T-helper 22 cell (primary cell): ENCODE results near the gene HDAC11.
"Not testable (repeated sequence)": the region's sequence is repeated elsewhere in the genome, so short reads cannot be mapped to it uniquely, and the experiment has no call there.

Experiments
- DNase-seq: peaks from one replicate; pipeline ENCODE4 v3.0.0-alpha.2; 2020; ENCODE audit warnings: low read depth

The HDAC11 gene

DNA sequence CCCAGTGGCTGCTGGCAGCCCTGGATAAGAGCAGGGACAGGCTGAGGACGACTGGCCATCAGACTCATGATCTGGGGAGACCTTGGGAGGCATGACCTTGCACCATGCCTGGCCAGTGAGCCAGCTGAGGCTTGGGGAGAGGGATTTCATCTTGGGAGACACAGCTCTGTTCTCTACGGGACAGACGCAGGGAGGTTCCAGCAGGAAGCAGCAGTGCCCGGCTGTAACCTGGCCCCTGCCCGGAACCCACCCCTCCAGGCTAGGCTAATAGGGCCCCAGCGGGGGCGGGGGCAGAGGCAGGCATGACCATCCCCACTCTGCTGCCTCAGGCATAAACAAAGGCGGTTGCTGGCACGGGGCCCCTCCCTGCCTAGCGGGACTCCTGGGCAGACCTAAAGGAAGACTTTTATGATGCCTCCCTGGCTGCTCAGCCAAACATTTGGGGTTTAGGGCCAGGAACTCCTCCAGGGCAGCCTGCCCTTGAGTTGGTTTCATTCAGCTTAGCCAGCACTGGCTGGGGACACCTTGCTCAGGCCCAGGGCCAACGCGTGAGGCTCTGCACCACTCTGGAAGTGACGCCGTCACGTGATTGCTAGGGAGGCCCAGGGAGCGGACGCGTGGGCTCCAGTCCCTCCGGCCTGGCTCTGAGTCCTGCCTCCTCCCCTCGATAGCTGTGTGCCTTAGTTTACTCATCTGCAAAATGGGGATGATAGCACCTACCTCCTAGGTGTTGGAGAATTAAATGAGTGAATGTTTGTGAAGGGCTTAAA lies 27.6 kb downstream of the HDAC11 start:
- DNase-seq, result no peak

DNA sequence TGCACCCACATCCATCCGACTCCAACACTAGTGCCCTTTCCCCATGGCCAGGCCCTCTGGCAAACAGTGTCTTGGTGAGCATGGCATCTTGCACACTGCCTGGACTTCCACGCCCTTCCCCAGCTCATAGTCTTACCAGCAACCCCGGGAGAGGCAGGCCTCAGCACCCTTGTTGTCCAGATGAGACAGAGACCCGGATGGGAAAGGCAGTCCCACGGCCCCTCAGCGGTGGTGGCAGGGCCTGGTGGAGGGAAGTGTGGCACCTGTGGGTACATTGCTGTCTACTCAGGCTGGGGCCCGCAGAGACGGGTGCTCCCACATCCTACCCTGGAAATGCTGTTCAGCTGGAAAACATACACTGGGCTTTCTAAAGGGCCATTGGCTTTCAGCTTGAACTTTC lies 28.4 kb downstream of the HDAC11 start:
- no peak for DNase-seq

DNA sequence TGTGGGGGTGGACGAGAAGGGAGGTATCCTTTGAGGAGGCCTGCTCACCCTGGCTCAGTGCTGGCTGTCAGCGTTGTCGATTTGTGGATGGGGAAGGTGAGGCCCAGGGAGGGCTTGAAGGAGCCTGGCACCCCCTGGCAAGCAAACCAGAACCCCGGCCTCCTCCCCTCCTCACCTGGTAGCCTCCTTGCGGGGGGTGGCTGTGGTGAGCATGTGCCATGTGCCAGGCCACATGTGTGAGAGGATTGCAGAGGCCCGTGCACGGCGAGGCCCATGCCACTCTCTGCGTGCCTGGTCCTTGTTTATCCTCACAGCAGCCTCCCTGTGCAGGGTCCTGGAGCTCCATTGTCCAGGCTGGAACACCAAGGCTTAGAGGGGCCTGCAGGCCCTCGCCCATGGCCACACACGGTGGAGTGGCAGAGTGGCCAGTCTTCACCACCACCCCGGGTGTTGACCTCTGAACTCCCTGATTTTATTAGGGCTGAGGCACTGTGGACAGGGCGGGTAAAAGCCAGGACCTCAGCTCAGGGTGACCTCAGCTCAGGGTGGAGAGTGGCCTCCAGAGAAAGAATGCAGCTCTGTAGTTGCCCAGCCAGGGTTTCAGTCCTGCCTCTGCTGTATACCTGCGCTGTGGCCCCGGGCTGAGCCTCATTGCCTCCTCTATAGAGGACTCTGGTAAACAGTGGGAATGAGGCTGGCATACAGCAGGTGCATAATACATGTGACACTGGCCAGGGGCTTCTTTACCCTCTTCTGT lies 29.1 kb downstream of the HDAC11 start:
- DNase-seq, result no peak

DNA sequence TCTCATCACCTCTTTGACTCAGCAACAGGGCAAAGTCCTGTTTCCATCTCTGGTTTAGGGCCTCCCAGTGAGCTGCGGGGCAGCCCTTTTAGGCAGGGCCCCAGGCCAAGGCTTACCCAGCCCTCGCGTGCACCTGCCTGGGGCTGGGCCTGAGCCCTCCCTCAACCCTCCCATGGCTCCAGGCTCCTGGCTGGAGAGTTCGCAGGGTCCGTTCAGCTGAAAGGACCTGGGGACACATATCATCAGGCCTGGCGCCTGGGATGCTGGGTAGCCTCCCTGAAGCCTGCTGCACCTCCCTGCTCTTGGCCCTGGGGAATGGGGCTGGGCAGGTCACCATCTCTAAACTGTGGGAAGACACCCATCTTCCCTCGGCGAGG lies 29.7 kb downstream of the HDAC11 start:
- DNase-seq, result no peak

DNA sequence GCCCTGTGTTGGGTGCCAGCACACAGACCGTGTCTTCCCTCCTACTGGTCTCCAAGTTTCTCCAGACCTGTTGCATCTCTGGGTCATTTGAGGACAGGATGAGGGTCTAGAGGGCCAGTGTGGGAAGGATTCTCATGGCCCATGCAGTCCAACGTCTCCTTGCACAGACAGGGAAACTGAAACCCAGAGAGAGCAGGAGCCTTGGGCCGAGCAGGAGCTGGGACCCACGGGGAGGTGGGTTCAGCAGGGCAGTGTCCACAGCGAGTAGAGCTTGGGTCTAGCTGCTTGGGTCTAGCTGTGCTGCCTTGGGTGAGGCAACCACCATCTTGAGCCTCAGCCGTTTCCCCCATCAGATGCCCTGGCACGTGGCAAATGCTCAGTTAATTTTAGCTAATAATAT lies 32.3 kb downstream of the HDAC11 start:
- DNase-seq, result no peak

DNA sequence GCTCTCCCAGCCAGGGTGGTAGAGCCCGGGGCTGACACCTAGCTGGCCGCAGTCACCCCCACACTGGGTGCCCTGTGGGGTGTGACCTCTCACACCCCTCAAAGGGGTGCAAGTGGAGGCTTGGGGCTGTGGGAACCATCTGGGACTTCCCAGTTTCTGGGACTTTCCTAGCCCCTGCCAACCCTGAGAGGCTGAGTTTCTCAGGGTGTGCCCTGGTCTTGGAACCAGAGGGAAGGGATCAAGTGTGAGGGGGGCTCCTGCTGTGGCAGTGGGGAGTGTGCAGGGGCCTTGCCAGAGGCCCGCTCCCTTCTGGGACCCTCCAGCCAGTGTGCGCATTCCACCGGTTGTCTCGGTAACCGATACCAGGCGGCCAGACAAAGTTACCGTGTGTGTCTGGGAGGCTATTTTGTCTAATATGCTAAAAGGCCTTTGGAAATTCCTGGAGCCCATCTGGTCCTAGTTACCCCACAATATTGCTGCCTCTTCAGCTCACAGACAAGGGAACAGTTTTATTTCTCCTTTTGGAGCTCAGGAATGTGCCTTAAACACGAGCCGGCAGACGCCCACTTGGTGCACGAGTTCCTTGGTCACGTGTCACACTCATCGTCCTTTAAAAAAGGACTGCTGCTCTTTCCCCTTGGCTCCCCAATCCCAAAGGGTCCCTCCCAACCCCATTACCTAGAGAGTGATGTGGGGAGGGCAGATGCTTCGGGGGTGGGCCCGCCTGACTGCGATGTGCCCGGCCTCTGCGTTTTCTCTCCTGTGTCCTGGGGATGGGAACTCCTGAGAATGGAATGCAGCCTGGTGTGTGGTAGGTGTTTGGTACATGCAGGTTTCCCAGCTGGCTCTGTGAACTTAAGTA lies 33.2 kb downstream of the HDAC11 start:
- no peak for DNase-seq

DNA sequence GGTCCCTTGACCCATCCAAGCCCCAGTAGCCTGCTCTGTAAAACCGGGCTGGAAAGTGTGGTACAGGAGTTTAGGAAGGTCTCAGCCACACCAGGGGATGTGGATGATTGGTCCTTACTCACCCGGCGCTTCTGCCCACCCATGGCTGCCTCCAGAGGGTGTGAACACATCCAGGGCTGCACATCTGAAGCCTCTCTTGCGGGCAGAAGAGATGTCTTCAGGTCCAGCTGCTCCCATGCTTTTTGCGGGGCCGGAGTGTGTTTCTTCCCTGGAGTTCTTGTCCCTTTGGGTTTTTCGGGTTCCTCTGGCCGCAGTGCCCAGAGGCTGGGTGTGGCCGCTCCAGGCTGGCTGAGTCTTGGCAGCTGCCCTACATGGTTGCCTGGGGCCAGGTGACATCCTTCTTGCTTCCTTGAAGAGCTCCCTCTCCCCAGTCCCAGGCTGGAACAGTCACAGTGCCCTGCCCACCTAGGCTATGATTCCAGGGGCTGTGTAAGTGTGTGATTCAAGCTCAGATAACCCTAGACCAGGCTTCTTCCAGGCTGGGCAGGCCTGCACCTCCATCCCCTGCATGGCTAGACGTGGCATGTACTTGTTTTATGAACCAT lies 33.9 kb downstream of the HDAC11 start:
- DNase-seq, result no peak

DNA sequence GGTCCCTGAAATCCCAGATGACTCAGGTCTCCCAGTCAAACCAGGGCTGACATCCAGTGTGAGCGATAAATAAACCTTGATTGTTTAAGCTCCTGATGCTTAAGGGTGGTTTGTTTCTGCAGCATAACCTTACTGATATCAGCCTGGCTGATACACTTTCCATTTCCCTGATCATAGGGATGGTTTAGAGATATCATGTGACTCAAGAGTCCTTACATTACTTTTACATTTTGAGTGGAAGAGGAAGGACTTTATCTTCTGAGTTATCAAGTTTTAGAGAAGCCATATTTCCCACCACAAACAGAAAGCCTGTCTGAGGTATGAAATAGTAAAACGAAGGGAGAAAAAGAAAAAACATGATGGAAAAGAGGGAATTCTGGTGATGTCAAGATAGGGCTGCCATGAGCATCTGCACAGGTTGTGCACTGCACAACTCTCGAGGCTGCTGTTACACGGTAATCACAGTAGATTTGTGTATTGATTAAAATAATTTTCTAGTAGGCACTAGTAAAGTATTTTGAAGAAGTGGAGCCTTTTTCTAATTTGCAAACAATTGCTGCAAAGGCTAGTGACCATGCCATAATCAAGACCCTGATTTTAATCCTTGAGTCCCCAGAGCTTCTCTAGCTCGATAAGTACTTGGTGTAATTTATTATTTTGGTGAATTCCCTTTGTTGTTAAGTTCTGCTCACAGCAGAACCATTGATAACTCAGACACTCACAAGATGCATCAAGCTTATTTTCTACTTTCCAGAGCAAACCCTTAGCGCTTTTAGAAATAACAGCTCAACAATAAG lies 34.7 kb downstream of the HDAC11 start:
- DNase-seq, result no peak

DNA sequence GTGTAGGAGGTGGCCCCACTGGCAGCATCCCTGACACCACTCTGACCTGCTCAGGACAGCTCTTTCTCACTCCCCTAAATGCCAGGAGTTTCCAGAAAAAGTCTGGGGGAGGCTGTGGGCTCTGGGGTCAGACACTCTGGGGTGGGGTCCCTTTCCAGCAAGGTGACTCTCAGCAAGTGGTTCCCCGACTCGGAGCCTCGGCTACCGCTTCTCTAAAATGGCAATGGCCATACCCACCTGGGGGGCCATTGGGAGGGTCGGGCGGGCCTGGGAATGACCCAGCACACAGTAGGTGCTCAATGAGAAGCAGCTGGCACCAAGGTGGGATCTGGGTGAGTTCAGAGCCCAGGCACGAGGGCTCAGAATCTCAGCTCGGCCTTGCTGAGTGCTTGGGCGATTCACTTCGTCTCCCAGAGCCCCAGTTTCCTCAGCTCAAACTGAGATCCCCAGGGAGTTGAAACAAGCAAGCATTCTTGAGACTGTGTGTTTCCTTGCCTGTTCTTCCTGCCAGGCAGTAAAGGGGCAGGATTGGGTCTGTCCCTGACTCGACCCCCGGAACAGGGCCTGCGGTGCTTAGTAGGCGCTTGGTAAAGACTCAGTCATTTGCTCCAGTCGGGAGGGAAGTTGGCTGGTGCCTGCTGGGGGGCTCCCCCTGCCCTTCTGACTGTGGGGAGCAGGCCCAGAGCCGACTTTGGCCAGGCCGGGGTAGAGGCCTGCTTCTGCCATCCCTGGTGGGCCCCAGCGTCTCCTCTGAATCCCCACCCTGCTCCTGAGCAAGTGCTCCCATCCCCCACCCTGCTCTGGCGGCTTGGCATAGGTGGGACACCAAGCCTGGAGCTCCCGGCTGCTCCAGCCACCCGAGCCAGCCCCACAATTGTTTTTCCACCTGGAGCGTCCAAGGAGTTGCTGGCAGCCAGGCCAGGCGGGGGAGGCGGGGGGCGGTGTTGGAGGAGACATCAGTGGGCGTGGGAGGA lies 36.0 kb downstream of the HDAC11 start:
- DNase-seq, result no peak

DNA sequence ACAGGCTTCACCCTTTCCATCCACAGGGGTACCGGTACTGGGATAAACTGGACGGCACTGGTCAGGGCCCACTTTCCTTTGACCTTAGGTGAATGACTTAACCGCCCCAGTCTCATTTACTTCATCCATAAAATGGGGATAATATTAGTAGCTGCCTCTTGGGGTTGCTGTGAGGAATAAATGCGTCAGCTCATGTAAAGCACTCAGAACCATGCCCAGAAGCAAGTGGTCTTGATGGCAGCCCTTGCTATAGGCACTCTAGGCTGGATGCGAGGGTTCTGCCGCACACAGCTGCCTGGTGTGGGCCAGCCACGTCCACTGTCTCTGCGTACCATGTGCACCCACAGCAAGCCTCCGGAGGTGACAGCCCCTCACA lies 36.6 kb downstream of the HDAC11 start:
- DNase-seq, result no peak

DNA sequence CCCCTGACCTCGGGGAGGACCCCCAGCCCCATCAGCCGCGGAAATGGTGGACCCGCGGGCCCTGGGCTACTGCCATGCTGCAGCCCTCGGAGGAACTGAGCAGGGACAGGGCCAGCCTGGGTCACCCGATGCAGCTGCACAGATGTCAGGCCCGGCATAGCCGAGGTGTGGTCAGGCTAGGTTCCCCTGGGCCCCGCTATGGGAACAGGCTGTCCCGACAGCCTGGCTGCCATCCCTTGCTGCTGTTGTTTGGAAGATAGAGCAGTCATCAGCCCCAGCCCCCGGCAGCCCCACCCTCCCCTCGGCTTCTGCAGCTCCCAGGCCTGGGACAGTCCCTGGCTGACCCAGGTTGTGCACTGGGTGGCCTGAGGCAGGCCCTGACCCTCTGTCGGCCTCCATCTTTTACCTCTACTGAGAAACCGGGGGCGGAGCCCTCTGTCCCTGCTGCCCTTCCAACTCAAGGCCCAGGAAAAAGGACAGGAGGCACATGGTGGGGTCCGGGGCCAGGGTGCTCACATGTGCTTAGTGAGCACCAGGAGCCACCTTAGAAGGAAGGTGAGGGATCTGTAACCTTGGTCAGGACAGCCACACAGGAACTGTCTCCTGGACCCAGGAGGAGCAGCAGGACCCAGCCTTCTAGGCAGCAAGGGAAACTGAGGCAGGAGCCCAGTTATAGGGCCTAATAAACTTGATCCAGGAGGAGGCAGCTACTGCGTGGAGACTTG lies 37.3 kb downstream of the HDAC11 start:
- DNase-seq, result no peak

DNA sequence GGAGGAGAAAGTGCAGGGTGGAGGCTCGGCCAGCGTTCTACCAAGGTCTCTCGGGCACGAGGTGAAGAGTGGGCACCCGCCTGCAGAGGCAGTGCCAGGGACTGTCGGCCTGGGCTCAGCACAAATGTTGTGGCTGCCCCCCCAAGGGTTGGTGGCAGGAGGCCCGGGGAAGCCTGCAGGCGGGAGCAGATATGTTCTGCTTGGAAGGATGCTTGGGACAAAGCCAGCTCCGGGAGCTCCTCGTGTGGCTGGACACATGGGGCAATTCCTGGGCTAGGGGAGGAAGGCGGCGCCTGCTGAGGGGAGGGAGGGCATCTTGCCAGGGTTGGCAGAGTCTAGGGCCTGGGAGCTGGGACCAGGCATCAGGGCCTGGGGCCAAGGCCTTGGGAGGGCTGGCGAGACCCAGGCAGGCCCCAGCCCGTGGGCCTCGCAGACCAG lies 38.4 kb downstream of the HDAC11 start:
- DNase-seq, result no peak

DNA sequence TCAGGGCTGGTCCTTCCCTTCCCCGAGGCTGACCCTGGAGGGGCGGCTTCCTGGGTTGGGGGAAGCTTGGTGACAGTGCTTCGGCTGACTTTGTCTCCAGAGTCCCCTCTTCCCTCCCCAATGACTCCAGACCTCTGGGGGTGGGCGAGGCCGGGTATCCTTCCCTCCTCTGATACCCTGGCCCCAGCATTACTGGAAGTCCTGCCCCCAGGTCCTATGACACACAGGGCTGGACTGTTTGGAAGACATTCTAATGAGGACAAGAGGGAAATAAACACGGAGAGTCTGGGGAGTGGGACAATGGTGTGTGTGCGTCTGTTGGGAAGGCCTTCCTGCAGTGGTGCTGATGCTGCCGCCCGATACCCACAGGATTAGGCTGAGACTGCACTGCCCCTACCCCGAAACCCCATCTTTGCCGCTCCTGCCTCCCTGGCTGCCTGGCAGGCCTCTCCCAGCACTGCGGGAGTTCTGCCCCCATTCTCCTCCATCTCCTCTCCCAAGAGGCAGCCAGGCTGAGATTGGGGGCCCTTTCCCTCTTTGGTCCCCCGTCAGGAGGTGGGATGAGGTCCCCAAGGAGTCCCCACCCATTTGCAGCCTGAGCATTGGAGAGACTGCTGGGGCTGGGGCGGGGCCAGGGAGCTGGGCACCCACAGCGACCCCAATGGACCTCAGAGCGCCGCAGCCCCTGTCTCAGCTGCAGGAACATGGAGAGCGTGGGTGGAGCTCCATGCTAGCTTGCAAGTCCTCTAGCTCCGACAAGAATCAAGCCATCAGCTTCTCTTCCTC lies 39.1 kb downstream of the HDAC11 start:
- DNase-seq, result no peak

DNA sequence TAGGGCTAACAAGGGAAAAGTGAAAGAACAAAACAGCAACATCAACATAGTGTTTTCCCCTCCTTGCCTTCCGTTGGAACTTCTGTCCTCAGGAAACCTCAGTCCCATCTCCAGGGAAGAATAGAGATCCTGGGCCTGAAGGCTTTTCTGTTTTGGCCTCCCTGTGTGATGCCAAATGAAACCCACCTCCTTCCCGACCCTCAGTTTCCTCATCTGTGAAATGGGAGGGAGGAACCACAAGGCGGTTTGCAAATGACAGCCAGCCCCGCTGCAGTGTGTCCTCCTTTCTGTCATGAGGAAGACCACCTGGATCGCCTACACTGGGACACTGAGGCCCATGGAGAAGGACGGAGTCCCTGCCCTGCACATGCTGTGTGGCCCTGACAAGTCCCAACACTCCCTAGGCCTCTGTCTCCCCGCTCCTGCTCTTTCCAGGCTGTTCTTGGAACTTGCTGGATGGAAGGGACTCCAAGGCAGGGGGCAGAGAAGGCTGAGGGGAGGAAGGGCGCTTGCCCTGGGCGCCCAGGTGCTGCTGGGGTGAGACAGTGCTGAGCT lies 40.3 kb downstream of the HDAC11 start:
- no peak for DNase-seq

DNA sequence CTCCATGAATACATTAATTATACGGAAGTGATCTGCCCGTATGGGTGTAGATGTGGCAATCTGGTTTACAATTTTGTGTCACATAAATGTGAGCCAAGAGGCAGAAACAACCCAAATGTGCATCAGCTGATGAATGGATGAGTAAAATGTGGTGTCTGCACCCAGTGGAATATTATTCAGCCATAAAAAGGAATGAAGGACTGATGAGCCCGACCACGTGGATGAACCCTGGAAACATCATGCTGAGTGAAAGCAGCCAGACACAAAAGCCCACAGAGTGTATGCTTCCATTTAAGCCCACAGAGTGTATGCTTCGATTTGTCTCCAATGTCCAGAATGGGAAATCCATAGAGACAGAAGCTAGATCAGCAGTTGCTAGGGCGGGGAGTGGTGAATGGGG lies 41.2 kb downstream of the HDAC11 start:
- DNase-seq, result no peak

DNA sequence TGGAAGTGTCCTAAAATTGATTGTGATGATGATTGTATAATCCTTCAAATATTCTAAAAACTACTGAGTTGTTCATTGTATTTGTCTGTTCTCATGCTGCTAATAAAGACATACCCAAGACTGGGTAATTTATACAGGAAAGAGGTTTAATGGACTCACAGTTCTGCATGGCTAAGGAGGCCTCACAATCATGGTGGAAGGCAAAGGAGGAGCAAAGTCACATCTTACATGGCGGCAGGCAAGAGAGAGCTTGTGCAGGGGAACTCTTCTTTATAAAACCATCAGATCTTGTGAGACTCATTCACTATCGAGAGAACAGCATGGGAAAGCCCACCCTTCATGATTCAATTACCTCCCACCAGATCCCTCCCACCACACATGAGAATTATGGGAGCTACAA lies 41.6 kb downstream of the HDAC11 start:
- not testable (repeated sequence) for DNase-seq

DNA sequence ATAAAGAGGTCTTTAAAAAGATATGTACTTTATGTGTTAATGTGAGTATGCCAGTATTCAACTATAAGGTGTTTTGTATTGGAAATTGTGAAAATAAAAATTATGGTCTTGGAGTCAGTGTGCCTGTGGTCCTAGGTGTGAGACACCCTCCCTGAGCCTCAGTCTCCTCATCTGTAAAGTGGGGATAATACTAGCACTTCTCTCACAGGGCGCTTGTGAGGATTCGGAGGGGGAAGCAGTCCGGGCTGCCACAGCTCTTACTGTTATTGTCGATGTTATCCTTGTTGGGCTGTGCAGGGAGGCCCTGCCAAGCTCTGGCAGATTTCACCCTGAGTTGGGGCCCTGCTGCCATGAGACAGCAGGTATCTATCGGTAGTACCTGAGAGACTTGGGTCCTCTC lies 42.1 kb downstream of the HDAC11 start:
- no peak for DNase-seq

DNA sequence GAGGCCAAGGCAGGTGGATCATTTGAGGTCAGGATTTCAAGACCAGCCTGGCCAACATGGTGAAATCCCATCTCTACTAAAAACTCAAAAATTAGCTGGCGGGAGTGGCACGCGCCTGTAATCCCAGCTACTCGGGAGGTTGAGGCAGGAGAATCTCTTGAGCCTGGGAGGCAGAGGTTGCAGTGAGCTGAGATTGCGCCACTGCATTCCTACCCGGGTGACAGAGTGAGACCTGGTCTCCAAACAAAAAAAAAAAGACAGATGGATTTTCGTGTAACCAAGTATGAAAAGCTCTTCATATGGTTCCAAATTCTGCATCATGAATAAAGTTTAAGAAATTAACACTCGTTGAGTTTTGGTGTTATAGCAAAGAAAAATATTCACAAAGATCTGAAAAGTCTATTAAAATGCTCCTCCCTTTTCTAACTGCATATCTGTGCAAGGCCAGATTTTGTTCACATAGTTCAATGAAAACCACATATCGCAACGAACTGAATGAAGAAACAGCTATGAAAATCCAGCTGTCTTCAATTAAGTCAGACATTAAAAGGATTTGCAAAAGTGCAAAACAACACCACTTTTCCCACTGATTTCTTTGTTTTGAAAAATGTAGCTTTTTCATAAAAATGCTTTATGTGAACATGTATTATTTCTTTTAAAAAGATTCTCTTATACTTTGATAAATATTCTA lies 45.0 kb downstream of the HDAC11 start:
- no peak for DNase-seq
